Neural progenitor cell (in vitro differentiated cells): ENCODE results near the gene DHCR24. TPM values are rescaled to one million over a fixed set of nuclear protein-coding genes. Genes with fewer than 3 reads are reported as not detected.
A peak's percentile ranks its signal among the peaks of the same experiment; 100 is the strongest.
"Not testable (repeated sequence)": the region's sequence is repeated elsewhere in the genome, so short reads cannot be mapped to it uniquely, and the experiment has no call there.

Experiments used
- DNase-seq: peaks from one replicate; pipeline ENCODE4 v3.0.0-alpha.2; 2016; ENCODE audit warnings: low spot score
- H2AFZ ChIP-seq: fragments of 200-600 bp; sonication (generic); replicated peaks from 2 replicates; pipeline ENCODE4 v1.6.1; 2016; ENCODE audit warnings: antibody characterized with exemption
- H3F3A ChIP-seq: fragments of 200-600 bp; sonication (generic); 2 replicates; pipeline ENCODE4 v1.6.1; 2016; ENCODE audit warnings: antibody characterized with exemption, low read depth
- H3K27ac ChIP-seq: fragments of 200-600 bp; sonication (generic); 2 replicates; pipeline ENCODE4 v1.5.1; 2016; ENCODE audit warnings: mild to moderate bottlenecking
- H3K27me3 ChIP-seq: fragments of 200-600 bp; sonication (generic); 2 replicates; pipeline ENCODE4 v1.6.1; 2016; ENCODE audit warnings: mild to moderate bottlenecking, moderate library complexity
- H3K36me3 ChIP-seq: fragments of 200-600 bp; sonication (generic); 2 replicates; pipeline ENCODE4 v1.5.1; 2016
- H3K4me1 ChIP-seq: fragments of 200-600 bp; sonication (generic); 2 replicates; pipeline ENCODE4 v1.6.1; 2016; ENCODE audit warnings: mixed run types
- H3K4me2 ChIP-seq: fragments of 200-600 bp; sonication (generic); 2 replicates; pipeline ENCODE4 v1.6.1; 2016
- H3K4me3 ChIP-seq: fragments of 200-600 bp; sonication (generic); 2 replicates; pipeline ENCODE4 v1.5.1; 2016
- H3K79me2 ChIP-seq: fragments of 200-600 bp; sonication (generic); 2 replicates; pipeline ENCODE4 v1.6.1; 2016; ENCODE audit warnings: low read depth
- H3K9ac ChIP-seq: fragments of 200-600 bp; sonication (generic); 2 replicates; pipeline ENCODE4 v1.6.1; 2016
- H3K9me3 ChIP-seq: fragments of 200-600 bp; sonication (generic); 2 replicates; pipeline ENCODE4 v1.5.1; 2016; ENCODE audit warnings: low read depth
- H4K20me1 ChIP-seq: fragments of 200-600 bp; sonication (generic); 2 replicates; pipeline ENCODE4 v1.6.1; 2016; ENCODE audit warnings: low read depth
- H3K27ac Mint-ChIP-seq: 3 replicates; pipeline ENCODE4 v1.8.0; 2021; ENCODE audit warnings: mixed read lengths
- H3K27me3 Mint-ChIP-seq: 2 replicates; pipeline ENCODE4 v1.8.0; 2022; ENCODE audit warnings: low read depth, mild to moderate bottlenecking, inconsistent platforms, moderate library complexity, mixed read lengths; ENCODE audit not compliant: insufficient read depth
- H3K36me3 Mint-ChIP-seq: 3 replicates; pipeline ENCODE4 v1.8.0; 2021; ENCODE audit warnings: mixed read lengths
- H3K4me1 Mint-ChIP-seq: 3 replicates; pipeline ENCODE4 v1.8.0; 2021; ENCODE audit warnings: mixed read lengths
- H3K4me3 Mint-ChIP-seq: 3 replicates; pipeline ENCODE4 v1.8.0; 2021; ENCODE audit warnings: mild to moderate bottlenecking, moderate library complexity, mixed read lengths
- H3K9me3 Mint-ChIP-seq: 3 replicates; pipeline ENCODE4 v1.8.0; 2020; ENCODE audit warnings: mixed read lengths
- EZH2 ChIP-seq: fragments of 200-600 bp; sonication (generic); IDR thresholded peaks from 2 replicates; pipeline ENCODE4 v1.6.1; 2017; ENCODE audit warnings: antibody characterized with exemption, mild to moderate bottlenecking, moderate library complexity
- EZH2phosphoT487 ChIP-seq: fragments of 200-600 bp; sonication (generic); IDR thresholded peaks from 2 replicates; pipeline ENCODE4 v1.6.1; 2017; ENCODE audit warnings: antibody characterized with exemption
- total RNA-seq: library from RNA; depleted of rRNA; stranded (reverse); fragments of >200 nt; gene quantifications from 2 replicates; pipeline ENCODE4 v1.2.3, GENCODE V29; 2015; ENCODE audit warnings: low replicate concordance
- TF ChIP-seq, protein P1 (sequence below): fragments of 200-600 bp; sonication (generic); IDR thresholded peaks from 2 replicates; pipeline ENCODE4 v1.5.1; 2017; ENCODE audit warnings: antibody characterized with exemption, mild to moderate bottlenecking

Gene DHCR24, protein sequence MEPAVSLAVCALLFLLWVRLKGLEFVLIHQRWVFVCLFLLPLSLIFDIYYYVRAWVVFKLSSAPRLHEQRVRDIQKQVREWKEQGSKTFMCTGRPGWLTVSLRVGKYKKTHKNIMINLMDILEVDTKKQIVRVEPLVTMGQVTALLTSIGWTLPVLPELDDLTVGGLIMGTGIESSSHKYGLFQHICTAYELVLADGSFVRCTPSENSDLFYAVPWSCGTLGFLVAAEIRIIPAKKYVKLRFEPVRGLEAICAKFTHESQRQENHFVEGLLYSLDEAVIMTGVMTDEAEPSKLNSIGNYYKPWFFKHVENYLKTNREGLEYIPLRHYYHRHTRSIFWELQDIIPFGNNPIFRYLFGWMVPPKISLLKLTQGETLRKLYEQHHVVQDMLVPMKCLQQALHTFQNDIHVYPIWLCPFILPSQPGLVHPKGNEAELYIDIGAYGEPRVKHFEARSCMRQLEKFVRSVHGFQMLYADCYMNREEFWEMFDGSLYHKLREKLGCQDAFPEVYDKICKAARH
- total RNA-seq = 94.5 and 147 TPM in 2 replicates

DNA sequence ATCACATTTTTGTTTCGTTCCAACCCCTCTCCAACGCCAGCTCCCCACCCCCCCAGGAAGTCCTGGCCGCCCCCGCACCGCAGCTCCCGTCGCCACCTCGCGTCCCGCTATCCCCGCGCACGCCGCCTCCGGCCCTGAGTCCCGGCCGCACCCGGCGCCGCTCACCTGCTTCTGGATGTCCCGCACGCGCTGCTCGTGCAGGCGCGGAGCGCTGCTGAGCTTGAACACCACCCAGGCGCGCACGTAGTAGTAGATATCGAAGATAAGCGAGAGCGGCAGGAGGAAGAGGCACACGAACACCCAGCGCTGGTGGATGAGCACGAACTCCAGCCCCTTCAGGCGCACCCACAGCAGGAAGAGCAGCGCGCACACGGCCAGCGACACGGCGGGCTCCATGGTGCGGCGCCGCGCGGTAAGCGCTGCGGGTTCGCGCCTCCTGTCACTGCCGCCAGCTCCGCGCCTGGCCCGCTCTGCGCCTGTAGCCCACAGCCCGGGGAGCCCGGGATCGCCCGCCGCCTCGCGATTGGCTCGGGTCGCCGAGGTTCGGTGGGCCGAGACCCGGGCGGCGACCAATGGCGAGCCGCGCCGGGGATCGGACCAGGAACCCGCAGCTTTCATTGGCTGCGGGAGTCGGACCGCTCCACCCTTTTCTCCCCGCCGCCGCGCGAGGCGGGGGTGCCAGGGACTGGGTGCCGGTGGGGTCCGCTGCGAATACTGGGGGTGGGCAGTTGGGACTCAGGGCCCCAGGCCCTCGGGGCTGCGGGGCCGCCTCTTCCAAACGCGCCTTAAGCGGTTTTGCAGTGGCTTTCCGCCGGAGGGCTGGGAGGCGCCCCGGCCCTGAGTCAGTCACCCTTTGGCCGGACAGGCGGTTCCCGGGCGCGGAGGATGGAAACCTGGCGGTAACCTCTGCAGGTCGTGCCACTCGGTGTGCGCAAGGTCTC is at the start of gene DHCR24:
DHCR24 (minus strand) TSS at position 472 of the 941 bp plus-strand sequence; CDS start at position 396, 76 bp downstream.
- DNase-seq = peak; percentile 95
- peaks cover 47% of the 10 kb centered on the region for H3K4me1 Mint-ChIP-seq
- Histone ChIP-seq H3K4me1 (peaks cover 36% of the 10 kb centered on the region), H4K20me1 (peaks cover 37% of the 10 kb centered on the region), H3K27ac (peak within 1 kb of the TSS; percentile 50), H3K27me3 (no peaks in the 10 kb centered on the region), H3K36me3 (peaks cover 11% of the 10 kb centered on the region), H3F3A (peaks cover 16% of the 10 kb centered on the region), H3K9ac (peak within 1 kb of the TSS; percentile 47), H3K9me3 (no peaks in the 10 kb centered on the region), H3K79me2 (peaks cover 50% of the 10 kb centered on the region), H2AFZ (peak within 1 kb of the TSS; percentile 46), H3K4me3 (peak within 1 kb of the TSS; percentile 70), H3K4me2 (peak within 1 kb of the TSS; percentile 76)
- H3K9me3 Mint-ChIP-seq = no peaks in the 10 kb centered on the region
- H3K27ac Mint-ChIP-seq = peak within 1 kb of the TSS; percentile 83
- H3K4me3 Mint-ChIP-seq = peak within 1 kb of the TSS; percentile 99
- no peak for TF ChIP-seq EZH2
- TF ChIP-seq EZH2phosphoT487 = no peak
- TF ChIP-seq, protein P1, sequence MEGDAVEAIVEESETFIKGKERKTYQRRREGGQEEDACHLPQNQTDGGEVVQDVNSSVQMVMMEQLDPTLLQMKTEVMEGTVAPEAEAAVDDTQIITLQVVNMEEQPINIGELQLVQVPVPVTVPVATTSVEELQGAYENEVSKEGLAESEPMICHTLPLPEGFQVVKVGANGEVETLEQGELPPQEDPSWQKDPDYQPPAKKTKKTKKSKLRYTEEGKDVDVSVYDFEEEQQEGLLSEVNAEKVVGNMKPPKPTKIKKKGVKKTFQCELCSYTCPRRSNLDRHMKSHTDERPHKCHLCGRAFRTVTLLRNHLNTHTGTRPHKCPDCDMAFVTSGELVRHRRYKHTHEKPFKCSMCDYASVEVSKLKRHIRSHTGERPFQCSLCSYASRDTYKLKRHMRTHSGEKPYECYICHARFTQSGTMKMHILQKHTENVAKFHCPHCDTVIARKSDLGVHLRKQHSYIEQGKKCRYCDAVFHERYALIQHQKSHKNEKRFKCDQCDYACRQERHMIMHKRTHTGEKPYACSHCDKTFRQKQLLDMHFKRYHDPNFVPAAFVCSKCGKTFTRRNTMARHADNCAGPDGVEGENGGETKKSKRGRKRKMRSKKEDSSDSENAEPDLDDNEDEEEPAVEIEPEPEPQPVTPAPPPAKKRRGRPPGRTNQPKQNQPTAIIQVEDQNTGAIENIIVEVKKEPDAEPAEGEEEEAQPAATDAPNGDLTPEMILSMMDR = no peak
- H3K36me3 Mint-ChIP-seq = peaks cover 34% of the 10 kb centered on the region
- peaks cover 3% of the 10 kb centered on the region for H3K27me3 Mint-ChIP-seq

DNA sequence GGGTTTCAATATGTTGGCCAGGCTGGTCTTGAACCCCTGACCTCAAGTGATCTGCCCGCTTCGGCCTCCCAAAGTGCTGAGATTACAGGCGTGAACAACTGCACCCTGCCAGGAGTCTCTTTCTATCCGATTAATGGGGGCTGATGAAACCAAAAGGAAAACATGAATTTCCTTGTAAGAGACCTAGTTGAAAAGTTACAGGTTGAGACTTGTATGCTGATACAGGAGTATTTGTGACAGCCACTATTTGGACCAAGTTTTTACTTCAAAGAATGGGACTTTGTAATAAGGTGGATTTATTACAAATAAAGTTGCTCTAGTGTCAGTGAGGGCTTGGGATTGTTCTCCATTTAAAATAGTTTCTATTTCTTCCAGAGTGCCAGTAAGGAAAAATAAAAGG is 49.8 kb upstream of the DHCR24 start:
- H3K27ac Mint-ChIP-seq = peak overlapping the region; percentile 47
- H3K4me3 Mint-ChIP-seq = peak overlapping the region; percentile 1
- no peak overlapping the region for H3K4me2 ChIP-seq

DNA sequence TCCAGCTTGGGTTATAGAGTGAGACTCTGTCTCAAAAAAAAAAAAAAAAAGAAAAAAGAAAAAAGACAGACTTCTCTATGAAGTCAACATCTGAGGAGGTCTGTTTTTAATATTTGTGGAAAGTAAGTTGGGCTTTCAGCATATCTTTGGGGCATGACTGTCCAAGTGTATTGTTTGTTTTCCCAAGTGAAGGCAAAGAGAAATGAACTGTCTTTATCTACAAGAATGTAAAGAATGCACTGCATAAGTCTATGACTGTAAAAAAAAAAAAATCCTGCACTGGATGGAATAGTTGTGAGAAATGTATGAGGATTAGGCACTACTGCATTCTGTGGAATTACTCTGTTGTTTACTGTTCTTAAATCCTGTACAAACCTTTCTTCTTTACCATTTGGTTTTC is 47.9 kb upstream of the DHCR24 start:
- Histone ChIP-seq H3K4me1 (peaks cover 13% of the 10 kb centered on the region), H3K79me2 (no peaks in the 10 kb centered on the region), H3K27me3 (no peaks in the 10 kb centered on the region), H3K27ac (no peak overlapping the region), H3K4me2 (no peak overlapping the region), H3K9ac (no peak overlapping the region), H3F3A (peaks cover 6% of the 10 kb centered on the region), H3K36me3 (no peaks in the 10 kb centered on the region), H4K20me1 (no peaks in the 10 kb centered on the region), H3K9me3 (no peaks in the 10 kb centered on the region), H3K4me3 (no peak overlapping the region), H2AFZ (no peak overlapping the region)
- TF ChIP-seq, protein P1 = no peak
- TF ChIP-seq EZH2phosphoT487 = no peak
- no peak for TF ChIP-seq EZH2
- Mint-ChIP-seq H3K9me3 (peaks cover 13% of the 10 kb centered on the region), H3K4me3 (no peak overlapping the region), H3K36me3 (peaks cover 4% of the 10 kb centered on the region), H3K27ac (no peak overlapping the region), H3K4me1 (peaks cover 38% of the 10 kb centered on the region), H3K27me3 (no peaks in the 10 kb centered on the region)
- DNase-seq = no peak

More for the DNA sequence above, 49.8 kb upstream of the DHCR24 start:
- Histone ChIP-seq H3K27me3 (no peaks in the 10 kb centered on the region), H3F3A (peaks cover 6% of the 10 kb centered on the region), H3K27ac (no peak overlapping the region), H4K20me1 (no peaks in the 10 kb centered on the region), H3K9ac (no peak overlapping the region), H3K4me1 (peaks cover 13% of the 10 kb centered on the region), H3K9me3 (no peaks in the 10 kb centered on the region), H3K79me2 (no peaks in the 10 kb centered on the region), H3K4me3 (no peak overlapping the region), H2AFZ (no peak overlapping the region), H3K36me3 (no peaks in the 10 kb centered on the region)
- TF ChIP-seq, protein P1 = no peak
- TF ChIP-seq EZH2phosphoT487 (no peak), EZH2 (no peak)
- H3K36me3 Mint-ChIP-seq = peaks cover 4% of the 10 kb centered on the region
- H3K4me1 Mint-ChIP-seq = peaks cover 47% of the 10 kb centered on the region
- peaks cover 17% of the 10 kb centered on the region for H3K9me3 Mint-ChIP-seq
- no peaks in the 10 kb centered on the region for H3K27me3 Mint-ChIP-seq
- no peak for DNase-seq

DNA sequence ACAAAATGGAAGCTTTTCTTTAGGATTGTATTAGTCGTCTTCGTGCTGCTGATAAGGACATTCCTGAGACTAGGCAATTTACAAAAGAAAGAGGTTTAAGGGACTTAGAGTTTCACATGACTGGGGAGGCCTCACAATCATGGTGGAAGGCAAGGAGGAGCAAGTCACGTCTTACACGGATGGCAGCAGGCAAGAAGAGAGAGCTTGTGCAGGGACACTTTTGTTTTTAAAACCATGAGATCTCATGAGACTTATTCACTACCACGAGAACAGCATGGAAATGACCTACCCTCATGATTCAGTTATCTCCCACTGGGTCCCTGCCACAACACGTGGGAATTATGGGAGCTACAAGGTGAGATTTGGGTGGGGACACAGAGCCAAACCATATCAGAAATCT is 47.1 kb upstream of the DHCR24 start:
- not testable (repeated sequence) for H3K27me3 Mint-ChIP-seq, H3K36me3 ChIP-seq, H3K36me3 Mint-ChIP-seq, H3K79me2 ChIP-seq, H3K27me3 ChIP-seq, H3K4me3 ChIP-seq, H3K27ac Mint-ChIP-seq, H3K27ac ChIP-seq, H3K9ac ChIP-seq, H4K20me1 ChIP-seq, H2AFZ ChIP-seq, H3K9me3 ChIP-seq, H3K4me2 ChIP-seq, DNase-seq, H3F3A ChIP-seq
- peaks cover 13% of the 10 kb centered on the region for H3K4me1 ChIP-seq
- Mint-ChIP-seq H3K9me3 (peaks cover 13% of the 10 kb centered on the region), H3K4me1 (peaks cover 30% of the 10 kb centered on the region), H3K4me3 (peak overlapping the region; percentile 15)
